ENCODE results near the gene GPLD1.

Gene GPLD1

GRCh38 chr6:24497254-24497970 lies 8.0 kb upstream of the GPLD1 start:
- peaks cover 7% of the 10 kb centered on the region for H3K27me3 Mint-ChIP-seq (ENCODE audit: low read depth)

GRCh38 chr6:24494821-24495795 lies 5.7 kb upstream of the GPLD1 start, which contains the start of gene ALDH5A1:
ALDH5A1 (plus strand) TSS chr6:24494969; CDS start chr6:24494997, 28 bp downstream.
- Mint-ChIP-seq H3K27ac (peak within 1 kb of the TSS; percentile 20 to 82 (median 77)), H3K9me3 (no peaks in the 10 kb centered on the region), H3K27me3 (ENCODE audit: low read depth) (peaks cover 7% of the 10 kb centered on the region), H3K4me1 (peaks cover 27% of the 10 kb centered on the region), H3K36me3 (ENCODE audit: low read depth) (peaks cover 29% of the 10 kb centered on the region), H3K4me3 (peak within 1 kb of the TSS; percentile 81 to 86 (median 84))
- TF ChIP-seq CTCF (IDR thresholded peaks at IDR 0.05; ENCODE audit: unreplicated experiment in 3 of 3), result peak in 2 of 3 experiments; percentile 9 to 43

More at GRCh38 chr6:24497254-24497970, 8.0 kb upstream of the GPLD1 start:
- no peak for TF ChIP-seq CTCF (IDR thresholded peaks at IDR 0.05; ENCODE audit: unreplicated experiment in 3 of 3)
- Mint-ChIP-seq H3K27ac (no peak overlapping the region), H3K36me3 (ENCODE audit: low read depth) (peaks cover 35% of the 10 kb centered on the region), H3K4me1 (peaks cover 20% of the 10 kb centered on the region), H3K9me3 (no peaks in the 10 kb centered on the region), H3K4me3 (peak overlapping the region; percentile 33 to 67 (median 46))

- H3K9me3 Mint-ChIP-seq, result no peaks in the 10 kb centered on the region
- H3K27ac Mint-ChIP-seq, result peak overlapping the region in 2 of 3 experiments; percentile 77 to 82
- peaks cover 27% of the 10 kb centered on the region for H3K36me3 Mint-ChIP-seq (ENCODE audit: low read depth)
- TF ChIP-seq CTCF (IDR thresholded peaks at IDR 0.05; ENCODE audit: unreplicated experiment in 3 of 3), result no peak
- peak overlapping the region; percentile 81 to 86 (median 84) for H3K4me3 Mint-ChIP-seq
- peaks cover 7% of the 10 kb centered on the region for H3K27me3 Mint-ChIP-seq (ENCODE audit: low read depth)
- peaks cover 32% of the 10 kb centered on the region for H3K4me1 Mint-ChIP-seq
These were observed 4.8 kb upstream of the GPLD1 start for GRCh38 chr6:24493945-24494820.

- Mint-ChIP-seq H3K4me1 (peaks cover 38% of the 10 kb centered on the region), H3K27me3 (ENCODE audit: low read depth) (peaks cover 7% of the 10 kb centered on the region), H3K36me3 (ENCODE audit: low read depth) (peaks cover 20% of the 10 kb centered on the region), H3K9me3 (no peaks in the 10 kb centered on the region), H3K4me3 (peak overlapping the region; percentile 36 to 69 (median 62)), H3K27ac (no peak overlapping the region)
- TF ChIP-seq CTCF (IDR thresholded peaks at IDR 0.05; ENCODE audit: unreplicated experiment in 3 of 3), result peak; percentile 23 to 36 (median 27)
These were observed 3.1 kb upstream of the GPLD1 start for GRCh38 chr6:24492475-24492874.

- peaks cover 33% of the 10 kb centered on the region for H3K4me1 Mint-ChIP-seq
- H3K4me3 Mint-ChIP-seq, result peak overlapping the region in 1 of 3 experiments; percentile 35
- H3K27me3 Mint-ChIP-seq (ENCODE audit: low read depth), result peaks cover 4% of the 10 kb centered on the region
- TF ChIP-seq CTCF (IDR thresholded peaks at IDR 0.05; ENCODE audit: unreplicated experiment in 3 of 3), result no peak
- H3K36me3 Mint-ChIP-seq (ENCODE audit: low read depth), result peaks cover 5% of the 10 kb centered on the region
- no peaks in the 10 kb centered on the region for H3K9me3 Mint-ChIP-seq
- H3K27ac Mint-ChIP-seq, result no peak overlapping the region
These were observed 1.6 kb upstream of the GPLD1 start for GRCh38 chr6:24490948-24491347.
